GM18907 (cell line): ENCODE data around the gene MSX2.

Experiments used
- ATAC-seq: cut with Tn5 transposase; IDR thresholded peaks from one replicate; pipeline ENCODE4 v1.9.1; 2021; ENCODE audit warnings: mild to moderate bottlenecking, moderate library complexity; ENCODE audit not compliant: unreplicated experiment

The MSX2 gene

DNA sequence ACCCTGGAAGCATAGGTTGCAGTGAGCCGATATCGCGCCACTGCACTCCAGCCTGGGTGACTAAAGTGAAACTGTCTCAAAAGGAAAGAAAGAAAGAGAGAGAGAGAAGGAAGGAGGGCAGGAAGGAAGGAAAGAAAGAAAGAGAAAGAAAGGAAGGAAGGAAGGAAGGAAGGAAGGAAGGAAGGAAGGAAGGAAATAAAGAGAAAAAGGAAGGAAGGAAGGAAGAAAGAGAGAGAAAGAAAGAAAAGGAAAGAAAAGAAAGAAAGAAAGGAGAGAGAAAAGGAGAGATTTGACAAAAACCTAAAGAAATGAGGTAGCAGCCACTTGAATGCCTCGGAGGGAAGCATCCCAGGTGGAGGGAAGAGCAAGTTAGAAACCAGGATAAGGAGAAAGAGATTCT is 44.6 kb downstream of the MSX2 start:
- no peak for ATAC-seq

DNA sequence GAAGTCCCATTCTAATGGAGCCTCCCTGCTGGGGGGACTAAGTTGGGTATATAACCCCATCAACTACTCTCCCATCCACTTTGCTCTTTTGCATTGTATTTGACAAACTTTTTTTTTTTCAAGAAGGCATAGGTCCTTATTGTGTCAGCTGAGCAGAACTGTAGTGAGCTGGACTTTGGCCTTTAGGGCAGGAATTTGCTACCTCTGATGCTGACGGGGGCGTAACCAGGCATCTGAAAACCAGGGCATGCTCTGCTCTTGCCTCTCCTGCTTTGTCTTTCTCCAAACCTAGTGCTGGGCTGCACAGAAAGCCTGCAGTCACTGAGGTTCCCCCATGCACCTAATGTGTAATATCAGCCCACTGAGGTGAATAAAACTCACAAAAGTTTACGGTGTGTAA is 49.0 kb downstream of the MSX2 start:
- no peak for ATAC-seq

DNA sequence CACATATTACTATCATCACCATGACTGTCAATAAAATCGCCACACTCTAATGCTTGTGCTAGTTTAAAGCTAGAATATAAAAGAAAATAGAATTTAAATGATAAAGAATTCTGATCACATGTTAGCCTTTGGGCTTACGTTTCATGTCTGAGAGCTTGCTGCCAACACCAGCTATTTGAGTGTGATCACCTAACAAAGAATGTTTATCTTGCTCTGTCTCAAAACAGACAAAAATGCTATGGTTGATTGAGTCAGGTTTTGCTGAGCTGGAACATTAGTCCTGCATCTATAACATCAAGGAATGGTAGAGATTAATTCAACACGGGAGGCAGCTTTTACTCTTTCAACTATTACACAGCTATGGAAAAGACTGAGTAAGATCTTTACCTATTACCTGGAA is 50.7 kb downstream of the MSX2 start:
- ATAC-seq: no peak

DNA sequence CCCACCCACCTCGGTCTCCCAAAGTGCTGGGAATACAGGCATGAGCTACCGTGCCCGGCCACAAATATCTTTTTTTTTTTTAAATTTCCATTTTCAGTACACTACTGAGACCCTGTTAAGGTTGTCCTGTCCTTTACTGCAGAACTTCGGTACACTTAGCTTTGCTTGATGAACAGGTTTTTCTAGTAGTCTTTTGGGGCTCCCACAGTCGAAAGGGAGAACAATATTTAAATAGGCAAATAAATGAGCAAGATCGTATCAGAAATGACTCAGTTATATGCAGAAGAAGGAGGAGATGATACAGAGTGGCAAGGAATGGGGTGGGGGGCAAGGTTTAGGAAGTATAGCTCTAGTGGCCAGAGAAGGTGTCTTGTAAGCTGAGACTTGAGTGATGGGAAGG is 52.7 kb downstream of the MSX2 start:
- no peak for ATAC-seq

DNA sequence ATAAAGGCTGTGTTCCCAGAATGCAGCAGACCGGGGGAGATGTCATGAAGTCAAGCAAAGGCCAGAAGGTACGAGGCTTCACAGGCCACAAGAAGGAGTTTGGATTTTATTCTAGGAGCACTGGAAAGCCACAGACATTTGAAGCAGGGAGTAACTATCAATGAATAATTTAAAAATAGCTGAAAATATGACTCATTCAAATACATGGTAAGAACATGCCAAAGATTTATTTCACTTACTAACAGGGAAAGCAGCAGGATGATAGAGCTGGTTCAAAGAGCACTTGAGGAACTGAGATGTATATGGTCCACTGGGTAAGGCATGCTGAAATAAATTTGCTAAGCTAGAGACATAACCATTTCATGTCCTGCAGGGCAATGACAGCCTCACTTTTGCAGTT is 53.2 kb downstream of the MSX2 start:
- no peak for ATAC-seq
